PFSK-1 (cell line): ENCODE measurements around the gene RAET1L.

Experiments used
- FOXP2 ChIP-seq: optimal IDR thresholded peaks from 2 replicates; pipeline ENCODE3; 2011; ENCODE audit warnings: borderline replicate concordance, control low read depth, inconsistent platforms; ENCODE audit not compliant: insufficient read depth; ENCODE audit errors: extremely low read length, extremely low read depth
- POLR2AphosphoS5 ChIP-seq: IDR thresholded peaks from 2 replicates; pipeline ENCODE4 v1.6.1; 2012; ENCODE audit warnings: low read depth, mild to moderate bottlenecking, control low read depth, low read length, moderate library complexity
- SIN3A ChIP-seq: IDR thresholded peaks from 2 replicates; pipeline ENCODE4 v1.6.1; 2012; ENCODE audit warnings: mild to moderate bottlenecking, low read length, moderate library complexity, borderline replicate concordance; ENCODE audit not compliant: insufficient read depth
- TAF1 ChIP-seq: IDR thresholded peaks from 2 replicates; pipeline ENCODE4 v1.6.1; 2012; ENCODE audit warnings: low read length, control low read depth, borderline replicate concordance; ENCODE audit not compliant: insufficient read depth
- TF ChIP-seq, protein P1 (sequence below), 2 experiments: IDR thresholded peaks; 2 replicates each; pipeline versions ENCODE4 v1.6.1 to v1.8.0; 2011 to 2012; ENCODE audit warnings: low read depth in 2 of 2, low read length in 2 of 2, control low read depth in 1 of 2, inconsistent platforms in 1 of 2, mild to moderate bottlenecking in 1 of 2, moderate library complexity in 1 of 2; ENCODE audit not compliant: insufficient read depth in 1 of 2

The RAET1L gene

DNA sequence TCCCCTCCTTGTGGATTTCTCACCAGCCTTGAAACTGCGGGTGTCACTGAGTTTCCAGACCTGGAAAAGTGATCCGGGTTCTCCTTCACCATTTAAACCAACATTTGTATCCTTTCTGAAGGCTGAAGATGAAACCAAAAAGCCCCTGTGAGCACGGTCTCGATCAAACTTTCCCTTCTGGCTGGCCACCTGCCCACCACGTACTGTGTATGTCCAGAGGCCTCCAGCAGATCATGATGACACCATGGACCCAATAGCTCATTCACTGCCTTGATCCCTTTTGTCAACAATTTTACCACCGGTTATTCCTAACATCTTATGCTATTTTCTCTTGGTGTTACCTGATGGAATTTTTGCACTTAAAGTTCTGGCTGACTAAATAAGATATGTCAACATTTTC lies 46.0 kb downstream of the RAET1L start:
- TF ChIP-seq FOXP2, result no peak
- TF ChIP-seq, protein P1, sequence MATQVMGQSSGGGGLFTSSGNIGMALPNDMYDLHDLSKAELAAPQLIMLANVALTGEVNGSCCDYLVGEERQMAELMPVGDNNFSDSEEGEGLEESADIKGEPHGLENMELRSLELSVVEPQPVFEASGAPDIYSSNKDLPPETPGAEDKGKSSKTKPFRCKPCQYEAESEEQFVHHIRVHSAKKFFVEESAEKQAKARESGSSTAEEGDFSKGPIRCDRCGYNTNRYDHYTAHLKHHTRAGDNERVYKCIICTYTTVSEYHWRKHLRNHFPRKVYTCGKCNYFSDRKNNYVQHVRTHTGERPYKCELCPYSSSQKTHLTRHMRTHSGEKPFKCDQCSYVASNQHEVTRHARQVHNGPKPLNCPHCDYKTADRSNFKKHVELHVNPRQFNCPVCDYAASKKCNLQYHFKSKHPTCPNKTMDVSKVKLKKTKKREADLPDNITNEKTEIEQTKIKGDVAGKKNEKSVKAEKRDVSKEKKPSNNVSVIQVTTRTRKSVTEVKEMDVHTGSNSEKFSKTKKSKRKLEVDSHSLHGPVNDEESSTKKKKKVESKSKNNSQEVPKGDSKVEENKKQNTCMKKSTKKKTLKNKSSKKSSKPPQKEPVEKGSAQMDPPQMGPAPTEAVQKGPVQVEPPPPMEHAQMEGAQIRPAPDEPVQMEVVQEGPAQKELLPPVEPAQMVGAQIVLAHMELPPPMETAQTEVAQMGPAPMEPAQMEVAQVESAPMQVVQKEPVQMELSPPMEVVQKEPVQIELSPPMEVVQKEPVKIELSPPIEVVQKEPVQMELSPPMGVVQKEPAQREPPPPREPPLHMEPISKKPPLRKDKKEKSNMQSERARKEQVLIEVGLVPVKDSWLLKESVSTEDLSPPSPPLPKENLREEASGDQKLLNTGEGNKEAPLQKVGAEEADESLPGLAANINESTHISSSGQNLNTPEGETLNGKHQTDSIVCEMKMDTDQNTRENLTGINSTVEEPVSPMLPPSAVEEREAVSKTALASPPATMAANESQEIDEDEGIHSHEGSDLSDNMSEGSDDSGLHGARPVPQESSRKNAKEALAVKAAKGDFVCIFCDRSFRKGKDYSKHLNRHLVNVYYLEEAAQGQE (IDR thresholded peaks at IDR 0.05; ENCODE audit: insufficient read depth in 1 of 2, low read depth in 2 of 2, low read length in 2 of 2), result no peak

DNA sequence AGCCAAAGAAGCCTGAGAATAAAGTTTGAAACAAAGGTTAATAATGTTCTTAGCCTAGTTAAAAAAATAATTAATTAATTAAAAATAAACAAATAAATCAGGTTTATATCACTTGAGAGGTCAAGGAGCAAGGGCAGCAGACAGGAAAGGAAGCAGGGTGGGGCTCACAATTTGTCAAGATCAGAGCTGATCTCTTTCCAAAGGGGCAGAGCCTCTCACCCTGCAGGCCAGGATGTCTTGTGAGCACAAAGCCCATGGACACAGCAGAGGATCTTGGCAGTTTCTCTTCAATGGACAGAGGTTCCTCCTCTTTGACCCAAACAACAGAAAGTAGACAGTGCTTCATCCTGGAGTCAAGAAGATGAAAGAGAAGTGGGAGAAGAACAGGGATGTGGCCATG lies 46.7 kb downstream of the RAET1L start:
- TF ChIP-seq, protein P1 (IDR thresholded peaks at IDR 0.05; ENCODE audit: insufficient read depth in 1 of 2, low read depth in 2 of 2, low read length in 2 of 2), result no peak
- TF ChIP-seq FOXP2 (no peak), SIN3A (no peak), TAF1 (no peak), POLR2AphosphoS5 (no peak)

DNA sequence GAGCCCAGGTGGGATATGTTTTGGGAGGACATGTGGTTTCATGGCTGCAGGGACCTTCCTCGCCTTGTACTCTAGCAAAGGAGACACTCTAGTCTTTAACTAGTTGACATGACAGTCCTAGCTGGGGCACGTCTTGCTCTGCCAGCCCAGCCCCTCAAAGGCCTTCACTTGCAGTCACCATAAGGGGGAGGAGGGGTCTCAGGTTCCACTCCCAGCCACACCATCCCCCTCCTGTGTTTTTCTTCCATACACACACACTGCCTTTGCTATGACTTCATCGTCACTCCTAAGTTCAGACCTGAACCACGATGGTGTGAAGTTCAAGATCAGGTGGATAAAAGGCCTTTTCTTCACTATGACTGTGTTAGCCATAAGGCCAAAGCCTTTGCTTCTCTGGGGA lies 48.1 kb downstream of the RAET1L start:
- TF ChIP-seq TAF1 (no peak), SIN3A (no peak), POLR2AphosphoS5 (no peak), FOXP2 (no peak)
- TF ChIP-seq, protein P1 (IDR thresholded peaks at IDR 0.05; ENCODE audit: insufficient read depth in 1 of 2, low read depth in 2 of 2, low read length in 2 of 2), result no peak

DNA sequence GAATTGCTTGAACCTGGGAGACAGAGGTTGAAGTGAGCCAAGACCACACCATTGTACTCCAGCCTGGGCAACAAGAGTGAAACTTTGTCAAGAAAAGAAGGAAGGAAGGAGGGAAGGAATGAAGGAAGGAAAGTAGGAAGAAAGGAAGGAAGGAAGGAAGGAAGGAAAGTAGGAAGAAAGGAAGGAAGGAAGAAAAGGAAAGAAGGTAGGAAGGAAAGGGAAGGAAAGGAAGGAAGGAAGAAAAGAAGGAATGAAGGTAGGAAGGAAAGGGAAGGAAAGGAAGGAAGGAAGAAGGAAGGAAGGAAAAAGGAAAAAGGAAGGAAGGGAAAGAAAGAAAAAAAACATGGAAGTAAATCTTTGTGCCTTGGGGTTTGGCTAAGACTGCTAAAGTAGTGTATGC lies 49.9 kb downstream of the RAET1L start:
- TF ChIP-seq SIN3A (no peak), TAF1 (no peak), POLR2AphosphoS5 (no peak), FOXP2 (no peak)
- TF ChIP-seq, protein P1 (IDR thresholded peaks at IDR 0.05; ENCODE audit: insufficient read depth in 1 of 2, low read depth in 2 of 2, low read length in 2 of 2), result no peak

DNA sequence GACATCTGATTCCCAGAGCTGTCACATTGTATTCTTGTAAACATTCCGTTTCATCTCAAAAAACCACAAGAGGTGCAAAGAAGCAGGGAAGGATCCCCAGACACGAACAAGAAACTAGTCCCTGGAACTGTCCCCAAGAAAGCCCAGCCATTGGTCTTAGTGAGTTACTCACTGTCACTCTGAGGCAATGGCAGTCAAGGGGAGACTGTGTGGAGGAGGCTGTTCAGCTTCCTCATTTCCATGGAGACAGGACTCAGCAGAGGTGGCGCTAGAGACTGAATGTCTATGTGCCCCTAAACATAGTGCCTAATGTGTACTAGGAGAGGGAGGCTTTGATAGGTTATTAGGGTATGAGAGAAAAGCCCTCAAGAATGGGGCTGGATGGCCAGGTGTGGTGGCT lies 50.5 kb downstream of the RAET1L start:
- TF ChIP-seq FOXP2 (no peak), TAF1 (no peak), SIN3A (no peak), POLR2AphosphoS5 (no peak)
- TF ChIP-seq, protein P1 (IDR thresholded peaks at IDR 0.05; ENCODE audit: insufficient read depth in 1 of 2, low read depth in 2 of 2, low read length in 2 of 2), result no peak
